ENCODE data around the gene C2orf68. TPM values are rescaled to one million over a fixed set of nuclear protein-coding genes. Genes with fewer than 3 reads are reported as not detected.
A peak's percentile ranks its signal among the peaks of the same experiment; 100 is the strongest.

C2orf68 gene
- total and polyA plus RNA-seq, 2 of the 13 experiments (the other 11 are each of a cell fraction or from before 2014, with no cell fraction given), result 47.1 to 77.4 TPM

DNA sequence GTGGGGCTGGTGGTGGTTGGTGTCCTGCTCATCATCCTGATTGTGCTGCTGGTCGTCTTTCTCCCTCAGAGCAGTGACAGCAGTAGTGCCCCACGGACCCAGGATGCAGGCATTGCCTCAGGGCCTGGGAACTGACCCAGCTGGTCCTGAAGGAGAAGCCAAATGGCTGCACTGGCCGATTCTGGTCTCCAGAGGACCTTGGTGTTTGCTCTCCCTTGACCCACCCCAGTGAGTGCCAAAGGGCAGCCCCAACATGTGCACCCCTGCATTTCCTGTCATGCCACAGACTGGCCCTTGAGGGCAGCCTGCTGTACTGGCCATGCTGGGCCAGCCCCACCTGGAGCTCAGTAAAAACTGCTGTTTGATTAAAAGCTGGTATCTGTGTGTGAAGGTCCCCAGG lies 18.8 kb downstream of the C2orf68 start (continued):
- TF ChIP-seq, protein P1, sequence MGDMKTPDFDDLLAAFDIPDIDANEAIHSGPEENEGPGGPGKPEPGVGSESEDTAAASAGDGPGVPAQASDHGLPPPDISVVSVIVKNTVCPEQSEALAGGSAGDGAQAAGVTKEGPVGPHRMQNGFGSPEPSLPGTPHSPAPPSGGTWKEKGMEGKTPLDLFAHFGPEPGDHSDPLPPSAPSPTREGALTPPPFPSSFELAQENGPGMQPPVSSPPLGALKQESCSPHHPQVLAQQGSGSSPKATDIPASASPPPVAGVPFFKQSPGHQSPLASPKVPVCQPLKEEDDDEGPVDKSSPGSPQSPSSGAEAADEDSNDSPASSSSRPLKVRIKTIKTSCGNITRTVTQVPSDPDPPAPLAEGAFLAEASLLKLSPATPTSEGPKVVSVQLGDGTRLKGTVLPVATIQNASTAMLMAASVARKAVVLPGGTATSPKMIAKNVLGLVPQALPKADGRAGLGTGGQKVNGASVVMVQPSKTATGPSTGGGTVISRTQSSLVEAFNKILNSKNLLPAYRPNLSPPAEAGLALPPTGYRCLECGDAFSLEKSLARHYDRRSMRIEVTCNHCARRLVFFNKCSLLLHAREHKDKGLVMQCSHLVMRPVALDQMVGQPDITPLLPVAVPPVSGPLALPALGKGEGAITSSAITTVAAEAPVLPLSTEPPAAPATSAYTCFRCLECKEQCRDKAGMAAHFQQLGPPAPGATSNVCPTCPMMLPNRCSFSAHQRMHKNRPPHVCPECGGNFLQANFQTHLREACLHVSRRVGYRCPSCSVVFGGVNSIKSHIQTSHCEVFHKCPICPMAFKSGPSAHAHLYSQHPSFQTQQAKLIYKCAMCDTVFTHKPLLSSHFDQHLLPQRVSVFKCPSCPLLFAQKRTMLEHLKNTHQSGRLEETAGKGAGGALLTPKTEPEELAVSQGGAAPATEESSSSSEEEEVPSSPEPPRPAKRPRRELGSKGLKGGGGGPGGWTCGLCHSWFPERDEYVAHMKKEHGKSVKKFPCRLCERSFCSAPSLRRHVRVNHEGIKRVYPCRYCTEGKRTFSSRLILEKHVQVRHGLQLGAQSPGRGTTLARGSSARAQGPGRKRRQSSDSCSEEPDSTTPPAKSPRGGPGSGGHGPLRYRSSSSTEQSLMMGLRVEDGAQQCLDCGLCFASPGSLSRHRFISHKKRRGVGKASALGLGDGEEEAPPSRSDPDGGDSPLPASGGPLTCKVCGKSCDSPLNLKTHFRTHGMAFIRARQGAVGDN (CRISPR knock-in tag; IDR thresholded peaks at IDR 0.05), result peak; percentile 81
- TF ChIP-seq SALL1 (CRISPR knock-in tag; IDR thresholded peaks at IDR 0.05) (peak; percentile 30; the same call in 1 of the 2 replicates), ZMYM2 (CRISPR knock-in tag; IDR thresholded peaks at IDR 0.05) (no peak), SMAD1 (CRISPR knock-in tag; IDR thresholded peaks at IDR 0.05; ENCODE audit: borderline replicate concordance, low read depth) (no peak), ZNF75D (CRISPR knock-in tag; IDR thresholded peaks at IDR 0.05; ENCODE audit: borderline replicate concordance) (no peak), EED (CRISPR knock-in tag; IDR thresholded peaks at IDR 0.05) (no peak), REL (CRISPR knock-in tag; conservative IDR thresholded peaks at IDR 0.05) (no peak), ZNF773 (CRISPR knock-in tag; IDR thresholded peaks at IDR 0.05; ENCODE audit: borderline replicate concordance) (no peak), SMARCE1 (IDR thresholded peaks at IDR 0.05; ENCODE audit: borderline replicate concordance) (no peak), ZNF251 (CRISPR knock-in tag; IDR thresholded peaks at IDR 0.05) (no peak), HNF4A (CRISPR knock-in tag; IDR thresholded peaks at IDR 0.05) (peak; percentile 85), RCOR2 (CRISPR knock-in tag; IDR thresholded peaks at IDR 0.05) (no peak), TGIF2 (CRISPR knock-in tag; IDR thresholded peaks at IDR 0.05) (no peak), REXO4 (CRISPR knock-in tag; IDR thresholded peaks at IDR 0.05; ENCODE audit: borderline replicate concordance) (no peak), NFE2L1 (CRISPR knock-in tag; IDR thresholded peaks at IDR 0.05; ENCODE audit: borderline replicate concordance) (0 out of 2 replicates have a peak, but pooled peaks have one; percentile 26), HCFC1 (IDR thresholded peaks at IDR 0.05; ENCODE audit: low read depth, low read length) (no peak), SAFB2 (CRISPR knock-in tag; IDR thresholded peaks at IDR 0.05; ENCODE audit: borderline replicate concordance, low read depth) (no peak), ZNF749 (CRISPR knock-in tag; IDR thresholded peaks at IDR 0.05; ENCODE audit: borderline replicate concordance) (no peak)
- TF ChIP-seq, protein P2, sequence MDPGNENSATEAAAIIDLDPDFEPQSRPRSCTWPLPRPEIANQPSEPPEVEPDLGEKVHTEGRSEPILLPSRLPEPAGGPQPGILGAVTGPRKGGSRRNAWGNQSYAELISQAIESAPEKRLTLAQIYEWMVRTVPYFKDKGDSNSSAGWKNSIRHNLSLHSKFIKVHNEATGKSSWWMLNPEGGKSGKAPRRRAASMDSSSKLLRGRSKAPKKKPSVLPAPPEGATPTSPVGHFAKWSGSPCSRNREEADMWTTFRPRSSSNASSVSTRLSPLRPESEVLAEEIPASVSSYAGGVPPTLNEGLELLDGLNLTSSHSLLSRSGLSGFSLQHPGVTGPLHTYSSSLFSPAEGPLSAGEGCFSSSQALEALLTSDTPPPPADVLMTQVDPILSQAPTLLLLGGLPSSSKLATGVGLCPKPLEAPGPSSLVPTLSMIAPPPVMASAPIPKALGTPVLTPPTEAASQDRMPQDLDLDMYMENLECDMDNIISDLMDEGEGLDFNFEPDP (CRISPR knock-in tag; conservative IDR thresholded peaks at IDR 0.05), result no peak
- TF ChIP-seq, protein P3, sequence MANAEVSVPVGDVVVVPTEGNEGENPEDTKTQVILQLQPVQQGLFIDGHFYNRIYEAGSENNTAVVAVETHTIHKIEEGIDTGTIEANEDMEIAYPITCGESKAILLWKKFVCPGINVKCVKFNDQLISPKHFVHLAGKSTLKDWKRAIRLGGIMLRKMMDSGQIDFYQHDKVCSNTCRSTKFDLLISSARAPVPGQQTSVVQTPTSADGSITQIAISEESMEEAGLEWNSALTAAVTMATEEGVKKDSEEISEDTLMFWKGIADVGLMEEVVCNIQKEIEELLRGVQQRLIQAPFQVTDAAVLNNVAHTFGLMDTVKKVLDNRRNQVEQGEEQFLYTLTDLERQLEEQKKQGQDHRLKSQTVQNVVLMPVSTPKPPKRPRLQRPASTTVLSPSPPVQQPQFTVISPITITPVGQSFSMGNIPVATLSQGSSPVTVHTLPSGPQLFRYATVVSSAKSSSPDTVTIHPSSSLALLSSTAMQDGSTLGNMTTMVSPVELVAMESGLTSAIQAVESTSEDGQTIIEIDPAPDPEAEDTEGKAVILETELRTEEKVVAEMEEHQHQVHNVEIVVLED (CRISPR knock-in tag; IDR thresholded peaks at IDR 0.05; ENCODE audit: borderline replicate concordance), result no peak
- TF ChIP-seq, protein P4, sequence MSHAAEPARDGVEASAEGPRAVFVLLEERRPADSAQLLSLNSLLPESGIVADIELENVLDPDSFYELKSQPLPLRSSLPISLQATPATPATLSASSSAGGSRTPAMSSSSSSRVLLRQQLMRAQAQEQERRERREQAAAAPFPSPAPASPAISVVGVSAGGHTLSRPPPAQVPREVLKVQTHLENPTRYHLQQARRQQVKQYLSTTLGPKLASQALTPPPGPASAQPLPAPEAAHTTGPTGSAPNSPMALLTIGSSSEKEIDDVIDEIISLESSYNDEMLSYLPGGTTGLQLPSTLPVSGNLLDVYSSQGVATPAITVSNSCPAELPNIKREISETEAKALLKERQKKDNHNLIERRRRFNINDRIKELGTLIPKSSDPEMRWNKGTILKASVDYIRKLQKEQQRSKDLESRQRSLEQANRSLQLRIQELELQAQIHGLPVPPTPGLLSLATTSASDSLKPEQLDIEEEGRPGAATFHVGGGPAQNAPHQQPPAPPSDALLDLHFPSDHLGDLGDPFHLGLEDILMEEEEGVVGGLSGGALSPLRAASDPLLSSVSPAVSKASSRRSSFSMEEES (CRISPR knock-in tag; IDR thresholded peaks at IDR 0.05), result no peak
- TF ChIP-seq, protein P5, sequence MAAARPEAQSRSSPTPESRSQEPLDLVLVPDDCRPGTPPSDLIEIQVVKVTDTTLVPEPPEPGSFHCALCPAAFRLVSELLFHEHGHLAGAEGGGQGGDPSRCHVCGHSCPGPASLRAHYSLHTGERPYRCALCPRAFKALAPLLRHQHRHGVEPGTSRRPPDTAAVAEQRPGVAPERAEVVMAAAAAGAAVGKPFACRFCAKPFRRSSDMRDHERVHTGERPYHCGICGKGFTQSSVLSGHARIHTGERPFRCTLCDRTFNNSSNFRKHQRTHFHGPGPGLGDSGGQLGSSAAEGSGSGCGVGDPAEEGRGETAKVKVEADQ (CRISPR knock-in tag; IDR thresholded peaks at IDR 0.05; ENCODE audit: borderline replicate concordance), result no peak
